NCI-H1417 treated with DMSO at 0.1 percent for 48 hours (cell line): ENCODE results near the gene TOP2B.

ENCODE experiments used
- DNase-seq: peaks from one replicate; lab custom pipeline; 2025; lab: John Stamatoyannopoulos, UW

TOP2B gene, protein sequence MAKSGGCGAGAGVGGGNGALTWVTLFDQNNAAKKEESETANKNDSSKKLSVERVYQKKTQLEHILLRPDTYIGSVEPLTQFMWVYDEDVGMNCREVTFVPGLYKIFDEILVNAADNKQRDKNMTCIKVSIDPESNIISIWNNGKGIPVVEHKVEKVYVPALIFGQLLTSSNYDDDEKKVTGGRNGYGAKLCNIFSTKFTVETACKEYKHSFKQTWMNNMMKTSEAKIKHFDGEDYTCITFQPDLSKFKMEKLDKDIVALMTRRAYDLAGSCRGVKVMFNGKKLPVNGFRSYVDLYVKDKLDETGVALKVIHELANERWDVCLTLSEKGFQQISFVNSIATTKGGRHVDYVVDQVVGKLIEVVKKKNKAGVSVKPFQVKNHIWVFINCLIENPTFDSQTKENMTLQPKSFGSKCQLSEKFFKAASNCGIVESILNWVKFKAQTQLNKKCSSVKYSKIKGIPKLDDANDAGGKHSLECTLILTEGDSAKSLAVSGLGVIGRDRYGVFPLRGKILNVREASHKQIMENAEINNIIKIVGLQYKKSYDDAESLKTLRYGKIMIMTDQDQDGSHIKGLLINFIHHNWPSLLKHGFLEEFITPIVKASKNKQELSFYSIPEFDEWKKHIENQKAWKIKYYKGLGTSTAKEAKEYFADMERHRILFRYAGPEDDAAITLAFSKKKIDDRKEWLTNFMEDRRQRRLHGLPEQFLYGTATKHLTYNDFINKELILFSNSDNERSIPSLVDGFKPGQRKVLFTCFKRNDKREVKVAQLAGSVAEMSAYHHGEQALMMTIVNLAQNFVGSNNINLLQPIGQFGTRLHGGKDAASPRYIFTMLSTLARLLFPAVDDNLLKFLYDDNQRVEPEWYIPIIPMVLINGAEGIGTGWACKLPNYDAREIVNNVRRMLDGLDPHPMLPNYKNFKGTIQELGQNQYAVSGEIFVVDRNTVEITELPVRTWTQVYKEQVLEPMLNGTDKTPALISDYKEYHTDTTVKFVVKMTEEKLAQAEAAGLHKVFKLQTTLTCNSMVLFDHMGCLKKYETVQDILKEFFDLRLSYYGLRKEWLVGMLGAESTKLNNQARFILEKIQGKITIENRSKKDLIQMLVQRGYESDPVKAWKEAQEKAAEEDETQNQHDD (N-terminal part only)

GRCh38 chr3:25664812-25665314, at the start of gene TOP2B:
Gene TOP2B (minus strand): TSS chr3:25664907. CDS start chr3:25664297, 610 bp downstream.
- peak; percentile 63 for DNase-seq

- DNase-seq = no peak
Measured at GRCh38 chr3:25713341-25713985, 48.8 kb upstream of the TOP2B start.

GRCh38 chr3:25711090-25711489, 46.4 kb upstream of the TOP2B start:
- no peak for DNase-seq

DNA sequence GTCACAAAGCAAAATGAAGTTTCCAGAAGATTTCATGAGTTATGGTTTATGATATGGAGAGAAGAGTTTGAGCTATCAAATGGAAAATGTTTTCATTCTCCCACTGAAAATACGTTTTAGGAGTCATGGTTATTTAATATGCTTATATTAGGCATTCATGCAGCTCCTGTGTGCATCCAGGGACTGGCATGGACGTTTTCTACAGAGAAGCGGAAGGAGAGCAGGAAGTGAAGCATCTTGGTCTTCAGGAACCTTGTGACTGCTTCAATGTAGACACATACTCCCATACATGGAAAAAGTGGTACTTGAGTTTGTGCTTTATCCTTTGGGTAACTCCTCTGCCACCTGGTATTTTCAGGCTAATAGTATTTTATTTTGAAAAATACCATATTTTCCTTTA, 43.3 kb upstream of the TOP2B start:
- DNase-seq = no peak

- DNase-seq = no peak
Measured at GRCh38 chr3:25707268-25707926, 42.7 kb upstream of the TOP2B start.

DNA sequence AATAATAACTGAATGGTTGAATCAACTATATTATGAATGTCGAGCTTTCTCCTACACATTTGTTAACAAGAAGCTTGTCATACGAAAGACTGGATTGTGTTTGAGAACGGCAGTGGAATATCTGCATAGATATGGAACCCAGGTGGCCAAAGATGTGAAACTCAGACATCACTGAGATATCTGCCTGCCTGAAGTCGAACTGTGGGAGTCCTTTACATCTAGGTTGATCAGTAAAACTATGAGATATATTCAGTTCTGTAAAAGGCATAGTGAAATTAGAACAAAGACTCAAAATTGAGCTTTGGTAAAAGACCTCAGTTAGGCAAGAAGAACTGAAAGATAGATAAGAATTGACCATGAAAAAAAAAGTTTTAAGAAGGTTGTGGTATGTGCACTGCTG, 41.5 kb upstream of the TOP2B start:
- no peak for DNase-seq

- no peak for DNase-seq
Measured at GRCh38 chr3:25697553-25697952, 32.8 kb upstream of the TOP2B start.

- no peak for DNase-seq
Measured at GRCh38 chr3:25695731-25696420, 31.2 kb upstream of the TOP2B start.

GRCh38 chr3:25693238-25693637, 28.5 kb upstream of the TOP2B start:
- DNase-seq = no peak

- DNase-seq = no peak
Measured at GRCh38 chr3:25692341-25692740, 27.6 kb upstream of the TOP2B start.

DNA sequence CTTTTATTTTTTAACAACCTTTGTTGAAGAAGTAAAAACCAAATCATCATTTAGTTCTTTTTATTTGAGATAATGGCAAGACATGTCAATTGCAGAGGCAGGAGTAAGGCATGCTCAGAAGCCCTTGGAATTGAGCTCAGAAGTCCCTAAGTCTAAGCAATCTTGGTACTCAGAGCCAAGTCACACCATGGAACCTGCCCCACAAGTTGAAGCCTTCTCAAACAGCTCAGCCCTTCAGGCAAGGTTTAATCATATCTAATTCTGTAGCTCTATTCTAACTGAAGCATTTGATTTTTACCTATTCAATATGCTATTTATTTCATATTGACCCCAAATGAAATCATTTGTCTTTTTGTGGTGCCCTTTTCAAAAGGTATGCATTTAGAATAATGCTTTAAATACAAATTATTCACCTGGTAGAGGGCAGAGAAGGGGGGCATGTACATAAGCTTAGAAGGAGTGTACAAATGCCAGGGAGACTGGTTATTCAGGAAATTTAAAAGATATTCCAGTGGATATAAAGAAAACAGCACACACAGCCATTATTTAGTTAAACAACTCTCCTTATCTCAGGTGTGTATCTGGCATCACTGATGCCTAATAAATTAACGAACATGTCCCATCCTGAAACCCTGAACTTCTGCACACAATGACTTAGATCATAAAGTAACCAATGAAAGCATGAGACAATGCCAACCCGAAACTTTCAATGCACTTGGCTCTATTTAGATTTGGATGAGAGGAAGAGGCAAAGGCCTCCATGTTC, 26.2 kb upstream of the TOP2B start:
- no peak for DNase-seq

GRCh38 chr3:25689226-25689625, 24.5 kb upstream of the TOP2B start:
- DNase-seq = no peak

- DNase-seq = no peak
Measured at GRCh38 chr3:25687742-25688141, 23.0 kb upstream of the TOP2B start.

GRCh38 chr3:25686766-25687165, 22.1 kb upstream of the TOP2B start:
- DNase-seq = no peak

DNA sequence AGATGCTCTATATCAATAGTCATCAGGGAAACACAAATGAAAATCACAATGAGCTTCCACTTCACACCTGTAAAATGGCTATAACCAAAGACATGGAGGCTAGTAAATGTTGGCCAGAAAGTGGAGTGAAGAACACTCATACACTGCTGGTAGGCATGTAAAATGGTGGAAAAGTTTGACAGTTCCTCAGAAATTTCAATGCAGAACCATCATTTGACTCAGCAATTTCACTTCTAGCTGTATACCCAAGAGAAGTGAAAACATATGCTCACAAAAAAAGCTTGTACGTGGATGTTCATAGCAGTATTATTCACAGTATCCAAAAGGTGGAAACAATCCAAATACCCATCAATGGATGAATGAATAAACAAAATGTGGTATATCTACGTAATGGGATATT, 19.2 kb upstream of the TOP2B start:
- no peak for DNase-seq

DNA sequence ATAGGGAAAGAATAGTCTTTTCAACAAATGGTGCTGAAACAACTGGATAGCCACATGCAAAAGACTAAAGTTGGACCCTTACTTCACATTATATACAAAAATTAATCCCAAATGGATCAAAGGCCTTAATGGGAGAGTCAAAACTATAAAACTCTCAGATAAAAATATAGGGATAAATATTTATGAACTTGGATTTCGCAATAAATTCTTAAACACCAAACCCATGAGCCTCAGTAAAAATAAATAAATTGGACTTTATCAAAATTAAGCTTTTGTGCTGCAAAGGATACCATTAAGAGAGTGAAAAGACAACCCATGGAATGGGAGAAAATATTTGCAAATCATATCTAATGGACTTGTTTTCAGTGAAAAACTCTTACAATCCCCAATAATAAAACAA, 18.7 kb upstream of the TOP2B start:
- DNase-seq = no peak

DNA sequence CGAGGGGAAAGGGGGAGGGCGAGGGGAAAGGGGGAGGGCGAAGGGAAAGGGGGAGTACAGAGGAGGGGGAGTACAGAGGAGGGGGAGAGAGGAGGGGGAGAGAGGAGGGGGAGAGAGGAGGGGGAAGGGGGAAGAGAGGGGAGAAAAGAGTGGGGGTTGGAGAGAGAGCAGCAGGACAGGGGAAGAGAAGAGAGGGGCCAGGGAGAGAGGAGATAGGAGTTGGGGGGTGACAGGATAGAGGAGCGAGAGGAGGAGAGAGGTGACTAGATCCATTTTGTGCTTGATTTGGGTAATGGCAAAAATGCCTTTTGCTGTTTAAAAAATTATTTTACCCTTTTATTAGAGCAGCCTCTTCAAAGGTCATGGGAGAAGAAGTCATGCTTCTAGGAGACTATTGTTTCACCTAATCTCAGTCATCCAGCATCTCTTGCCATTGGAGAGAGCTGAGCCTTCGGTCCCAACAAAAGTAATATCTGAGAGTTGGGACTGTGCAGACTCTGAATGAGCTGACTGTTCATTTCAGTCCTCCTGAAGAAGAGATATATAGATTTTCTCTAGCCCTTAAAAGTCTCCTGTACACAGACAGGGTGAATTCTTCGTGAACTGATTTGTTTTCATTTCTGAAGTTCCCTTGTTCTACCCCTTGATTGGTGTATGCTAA, 15.1 kb upstream of the TOP2B start:
- DNase-seq = no peak

DNA sequence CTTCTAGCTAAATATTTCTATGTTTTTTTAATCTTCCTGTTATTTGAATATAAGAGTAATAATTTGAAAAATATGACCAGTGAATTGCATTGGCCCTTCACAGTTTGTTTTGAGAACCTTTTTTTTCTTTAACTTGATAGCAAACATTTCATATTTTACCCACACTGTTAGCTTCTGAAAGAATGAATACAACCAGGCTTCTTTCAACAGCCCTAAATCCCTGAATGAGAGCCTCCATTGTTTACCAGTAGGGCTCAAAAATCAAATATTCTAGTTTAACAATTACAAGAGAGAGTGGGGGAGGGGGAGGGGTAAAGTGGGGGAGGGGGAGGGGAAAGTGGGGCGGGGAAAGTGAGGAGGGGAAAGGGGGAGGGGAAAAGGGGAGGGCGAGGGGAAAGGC, 14.5 kb upstream of the TOP2B start:
- no peak for DNase-seq

GRCh38 chr3:25678581-25678980, 13.9 kb upstream of the TOP2B start:
- no peak for DNase-seq
